Aortic smooth muscle cell (primary cell): ENCODE data around the gene PGAM4. TPM values are rescaled to one million over a fixed set of nuclear protein-coding genes. Genes with fewer than 3 reads are reported as not detected.

Experiments used
- total RNA-seq: library from RNA; depleted of rRNA; stranded (reverse); fragments of >200 nt; gene quantifications from 2 replicates; pipeline ENCODE4 v1.2.3, GENCODE V29; 2014

The PGAM4 gene
- total RNA-seq = not detected in 2 replicates

GRCh38 chrX:77969538-77969937, at the start of gene PGAM4:
Gene PGAM4, minus strand, starts transcription at chrX:77969638. Its CDS starts 0 bp downstream, at chrX:77969638.

Other genes starting within 250 kb of the PGAM4 start
- 118 and 138 TPM in 2 replicates for gene ATRX, start 183.4 kb downstream of the PGAM4 start, total RNA-seq
- 478 and 593 TPM in 2 replicates for gene MAGT1, start 74.2 kb downstream of the PGAM4 start, total RNA-seq
- gene COX7B, start 70.2 kb downstream of the PGAM4 start, total RNA-seq = 475 and 584 TPM in 2 replicates
- gene ATP7A, start 58.9 kb downstream of the PGAM4 start, total RNA-seq = 18.2 and 20.3 TPM in 2 replicates
- gene PGK1, start 134.6 kb upstream of the PGAM4 start, total RNA-seq = 243 and 266 TPM in 2 replicates
- gene TAF9B, start 170.0 kb upstream of the PGAM4 start, total RNA-seq = 46.8 and 50.9 TPM in 2 replicates